Motor neuron (in vitro differentiated cells): ENCODE results near the gene CPPED1. TPM values are rescaled to one million over a fixed set of nuclear protein-coding genes. Genes with fewer than 3 reads are reported as not detected.
A peak's percentile ranks its signal among the peaks of the same experiment; 100 is the strongest.

Experiments
- ATAC-seq, 8 experiments: fragments of 200-7000 bp; cut with Tn5 transposase; replicated peaks in 6 of 8; 2 replicates each; pipeline ENCODE4 v1.8.0; 2021; ENCODE audit warnings: mild to moderate bottlenecking in 8 of 8, moderate library complexity in 8 of 8
- H3K27ac ChIP-seq, 2 donors: fragments of 250-450 bp; sonication (Bioruptor Pico); 2 replicates each; pipeline ENCODE4 v1.9.0; 2021; ENCODE audit warnings: antibody characterized with exemption in 2 of 2, mild to moderate bottlenecking in 2 of 2, moderate library complexity in 1 of 2
- H3K4me1 ChIP-seq, 2 donors: fragments of 250-450 bp; sonication (Bioruptor Pico); replicated peaks in 1 of 2; 2 replicates each; pipeline ENCODE4 v1.6.1; 2021; ENCODE audit warnings: antibody characterized with exemption in 2 of 2, mild to moderate bottlenecking in 2 of 2, moderate library complexity in 1 of 2
- H3K4me3 ChIP-seq, 5 donors: fragments of 250-450 bp; sonication (Bioruptor Pico); 2 replicates each; pipeline ENCODE4 v1.9.0; 2021; ENCODE audit warnings: antibody characterized with exemption in 5 of 5, mild to moderate bottlenecking in 5 of 5, moderate library complexity in 4 of 5
- WGBS, 10 experiments: fragments of 450-650 bp; shearing (Covaris generic); methylation state at CpG; one replicate each; pipeline ENCODE4 v1.0.0; 2022; 5-methylcytosine and 5-hydroxymethylcytosine counted together
- in situ Hi-C, 9 experiments: fragments of 400-800 bp; cut with MboI; loops; one replicate each; pipeline ENCODE4 v1.15.0; 2021; ENCODE audit warnings: low sequenced_read_pairs in 9 of 9, low pct_unique_long_range_greater_than_20kb in 2 of 9; ENCODE audit not compliant: unreplicated experiment in 9 of 9
- total RNA-seq, 8 experiments: library from RNA; unstranded; fragments of 300-600 nt; gene quantifications; 2 replicates each; pipeline versions ENCODE4 v1.2.3 to v1.2.4, GENCODE V29; 2022

Gene CPPED1, protein sequence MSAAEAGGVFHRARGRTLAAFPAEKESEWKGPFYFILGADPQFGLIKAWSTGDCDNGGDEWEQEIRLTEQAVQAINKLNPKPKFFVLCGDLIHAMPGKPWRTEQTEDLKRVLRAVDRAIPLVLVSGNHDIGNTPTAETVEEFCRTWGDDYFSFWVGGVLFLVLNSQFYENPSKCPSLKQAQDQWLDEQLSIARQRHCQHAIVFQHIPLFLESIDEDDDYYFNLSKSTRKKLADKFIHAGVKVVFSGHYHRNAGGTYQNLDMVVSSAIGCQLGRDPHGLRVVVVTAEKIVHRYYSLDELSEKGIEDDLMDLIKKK
- 10 to 100 TPM in 1 of 8 experiments, 1 to 10 TPM in 7; 1.1 to 20.1 (median 4.6) TPM for total RNA-seq

DNA sequence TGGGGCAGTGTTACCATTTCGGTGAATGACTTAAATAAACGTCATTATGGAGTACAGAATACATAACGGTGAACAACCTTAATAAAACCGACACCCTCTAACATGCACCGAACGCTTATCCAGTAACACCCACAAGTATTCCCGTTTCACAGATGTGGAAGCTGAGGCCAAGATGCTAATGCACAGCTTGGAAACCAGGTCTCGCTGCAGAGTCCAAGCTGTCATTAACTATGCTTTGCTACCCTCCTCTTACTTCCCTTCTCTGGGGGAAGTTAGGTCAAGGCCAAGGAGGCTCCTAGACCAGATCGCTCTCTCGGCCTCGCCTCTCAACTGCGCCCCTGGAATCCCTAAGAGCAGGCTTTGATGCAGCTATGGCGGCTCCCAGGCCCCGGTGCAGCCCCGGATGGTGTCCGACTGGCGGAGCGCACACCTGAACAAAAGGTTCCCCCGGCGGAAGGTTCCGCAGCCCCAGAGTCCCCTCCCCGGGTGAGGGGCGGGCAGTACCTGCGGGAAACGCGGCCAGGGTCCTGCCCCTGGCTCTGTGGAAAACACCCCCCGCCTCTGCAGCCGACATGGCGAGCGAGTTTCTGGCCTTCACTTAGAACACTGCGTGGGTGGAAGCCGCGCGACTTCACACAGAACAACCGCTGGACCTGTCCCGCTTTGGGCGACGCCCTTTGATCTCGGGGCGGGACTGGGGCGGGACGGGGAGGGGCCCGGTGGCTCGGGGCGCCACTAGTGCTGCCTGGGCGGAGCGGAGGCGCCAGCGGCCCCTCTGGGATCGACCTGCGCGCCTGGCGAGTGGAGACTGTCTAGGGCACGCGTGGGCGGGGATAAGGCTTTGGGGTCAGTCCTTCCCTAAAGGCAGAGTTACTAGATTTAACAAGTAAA, at the start of gene CPPED1:
Gene CPPED1 (minus strand): TSS at position 685 of the 891 bp plus-strand sequence. CDS start 111 bp downstream, at position 574.
- H3K4me3 ChIP-seq, result peak within 1 kb of the TSS; percentile 66 to 89 (median 80)
- peaks cover 5 to 7% of the 10 kb centered on the region in 2 donors for H3K4me1 ChIP-seq
- 0 to 80% (median 33%) methylated on average over 1 to 16 of the region's 56 CpGs; no CpG with 5 or more reads in 3 of the 10 experiments for WGBS, 10 experiments
- in situ Hi-C loops, result loop anchor here in 1 of 9 experiments (25.0 kb wide), 1 partner anchor 241 kb away; no protein-coding TSS in a partner anchor
- ATAC-seq, result peak; percentile 92 to 95 (median 94)
- peak within 1 kb of the TSS; percentile 87 for H3K27ac ChIP-seq

DNA sequence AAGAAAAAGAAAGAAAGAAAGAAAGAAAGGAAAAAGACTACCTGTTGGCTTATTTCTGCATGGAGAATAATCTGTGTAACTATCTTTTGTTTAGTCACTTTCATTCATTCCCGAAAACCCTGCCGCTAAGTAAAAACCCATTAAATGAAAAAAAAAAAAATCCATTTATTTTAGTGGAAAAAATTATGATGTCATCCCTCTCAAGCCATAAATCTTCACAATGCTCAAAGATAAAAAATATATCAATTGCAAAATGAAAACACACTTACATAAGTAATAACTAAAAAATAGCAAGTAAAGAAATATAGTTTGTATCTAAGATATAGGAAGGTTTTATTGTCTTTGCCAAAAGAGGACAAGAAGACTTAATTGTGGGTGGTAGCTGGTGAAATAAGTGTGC, 46.5 kb upstream of the CPPED1 start:
- Histone ChIP-seq H3K4me3 (no peak overlapping the region), H3K4me1 (no peaks in the 10 kb centered on the region), H3K27ac (no peak overlapping the region)
- no peak for ATAC-seq
- 44 to 100% (median 66%) methylated on average over 2 of the region's 2 CpGs; no CpG with 5 or more reads in 1 of the 10 experiments for WGBS, 10 experiments
- in situ Hi-C loops, result no loop called here

DNA sequence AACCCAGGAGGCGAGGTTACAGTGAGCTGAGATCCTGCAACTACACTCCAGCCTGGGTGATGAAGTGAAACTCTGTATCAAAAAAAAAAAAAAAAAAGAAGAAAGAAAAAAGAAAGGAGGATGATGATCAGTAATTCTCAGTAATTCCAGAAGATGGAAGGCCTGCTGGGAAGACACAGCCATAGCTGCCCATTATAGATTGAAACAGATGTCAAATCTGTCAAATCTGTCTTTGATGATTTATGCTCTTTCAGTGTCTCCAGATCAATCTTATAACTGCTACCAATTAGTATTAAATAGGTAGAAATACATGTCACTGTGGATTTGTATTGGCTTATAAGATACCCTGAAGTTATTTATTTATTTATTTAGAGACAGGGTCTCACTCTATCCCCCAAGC, 42.9 kb upstream of the CPPED1 start:
- in situ Hi-C loops, result no loop called here
- 40 to 100% (median 80%) methylated on average over 1 of the region's 1 CpG; no CpG with 5 or more reads in 1 of the 10 experiments for WGBS, 10 experiments
- ATAC-seq, result no peak
- no peak overlapping the region for H3K4me3 ChIP-seq
- no peak overlapping the region for H3K27ac ChIP-seq
- H3K4me1 ChIP-seq, result no peaks in the 10 kb centered on the region

- no peak for ATAC-seq
- Histone ChIP-seq H3K4me1 (no peaks in the 10 kb centered on the region), H3K4me3 (no peak overlapping the region), H3K27ac (no peak overlapping the region)
- in situ Hi-C loops, result no loop called here
- WGBS, 10 experiments, result 45 to 100% (median 92%) methylated on average over 1 to 3 of the region's 3 CpGs; no CpG with 5 or more reads in 3 of the 10 experiments
Observed at GRCh38 chr16:12845282-12845681, 41.6 kb upstream of the CPPED1 start.

DNA sequence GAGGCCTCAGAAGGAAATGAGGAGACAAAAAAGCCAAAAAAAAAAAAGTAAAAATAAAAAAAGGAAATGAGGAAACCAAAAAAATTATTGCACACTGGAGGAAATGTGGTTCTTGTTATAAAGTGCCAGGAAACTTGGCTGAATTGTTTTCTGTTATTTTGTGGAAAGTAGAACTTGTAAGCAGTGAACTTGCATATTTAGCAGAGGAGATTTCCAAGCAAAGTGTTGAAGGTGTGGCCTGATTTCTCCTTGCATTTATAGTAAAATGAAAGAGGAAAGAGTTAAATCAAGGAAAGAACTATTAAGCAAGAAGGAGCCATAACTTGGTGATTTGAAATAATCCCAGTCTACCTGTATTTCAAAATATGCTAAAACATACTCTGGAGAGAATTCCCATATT, 34.1 kb upstream of the CPPED1 start:
- ATAC-seq, result no peak
- Histone ChIP-seq H3K4me1 (peaks cover 0 to 6% of the 10 kb centered on the region in 2 donors), H3K27ac (no peak overlapping the region), H3K4me3 (no peak overlapping the region)
- in situ Hi-C loops, result no loop called here

DNA sequence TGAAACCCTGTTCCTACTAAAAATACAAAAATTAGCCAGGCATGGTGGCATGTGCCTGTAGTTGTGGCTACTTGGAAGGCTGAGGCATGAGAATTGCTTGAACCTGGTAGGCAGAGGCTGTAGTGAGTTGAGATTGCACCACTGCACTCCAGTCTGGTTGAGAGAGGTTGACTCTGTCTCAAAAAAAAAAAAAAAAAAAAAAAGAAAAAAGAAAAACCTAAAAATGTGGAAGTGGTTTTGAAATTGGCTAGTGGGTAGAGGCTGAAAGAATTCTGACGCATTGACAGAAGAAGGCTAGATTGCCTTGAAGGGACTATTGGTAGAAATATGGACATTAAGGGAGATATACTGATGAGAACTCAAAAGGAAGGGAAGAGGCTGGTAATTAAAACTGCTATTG, 33.6 kb upstream of the CPPED1 start:
- Histone ChIP-seq H3K4me1 (peaks cover 0 to 6% of the 10 kb centered on the region in 2 donors), H3K27ac (no peak overlapping the region), H3K4me3 (no peak overlapping the region)
- ATAC-seq, result no peak
- 3 to 100% (median 91%) methylated on average over 1 of the region's 1 CpG for WGBS, 10 experiments
- in situ Hi-C loops, result no loop called here

GRCh38 chr16:12833926-12834325, 30.2 kb upstream of the CPPED1 start:
- in situ Hi-C loops, result no loop called here
- no peak overlapping the region for H3K4me3 ChIP-seq
- ATAC-seq, result peak in 7 of 8 experiments; percentile 73 to 100 (median 100)
- peaks cover 0 to 6% of the 10 kb centered on the region in 2 donors for H3K4me1 ChIP-seq
- H3K27ac ChIP-seq, result peak overlapping the region in 1 of 2 donors; percentile 4
- WGBS, 10 experiments, result 10 to 59% (median 36%) methylated on average over 3 to 9 of the region's 10 CpGs; no CpG with 5 or more reads in 1 of the 10 experiments

- Histone ChIP-seq H3K4me3 (no peak overlapping the region), H3K4me1 (peaks cover 0 to 5% of the 10 kb centered on the region in 2 donors), H3K27ac (no peak overlapping the region)
- no peak for ATAC-seq
- in situ Hi-C loops, result no loop called here
- 17 to 96% (median 76%) methylated on average over 1 to 11 of the region's 11 CpGs for WGBS, 10 experiments
Observed at GRCh38 chr16:12829096-12829888, 25.6 kb upstream of the CPPED1 start.

- Histone ChIP-seq H3K4me1 (no peaks in the 10 kb centered on the region), H3K27ac (no peak overlapping the region), H3K4me3 (no peak overlapping the region)
- ATAC-seq, result no peak
- in situ Hi-C loops, result no loop called here
Observed at GRCh38 chr16:12828206-12828605, 24.5 kb upstream of the CPPED1 start.

DNA sequence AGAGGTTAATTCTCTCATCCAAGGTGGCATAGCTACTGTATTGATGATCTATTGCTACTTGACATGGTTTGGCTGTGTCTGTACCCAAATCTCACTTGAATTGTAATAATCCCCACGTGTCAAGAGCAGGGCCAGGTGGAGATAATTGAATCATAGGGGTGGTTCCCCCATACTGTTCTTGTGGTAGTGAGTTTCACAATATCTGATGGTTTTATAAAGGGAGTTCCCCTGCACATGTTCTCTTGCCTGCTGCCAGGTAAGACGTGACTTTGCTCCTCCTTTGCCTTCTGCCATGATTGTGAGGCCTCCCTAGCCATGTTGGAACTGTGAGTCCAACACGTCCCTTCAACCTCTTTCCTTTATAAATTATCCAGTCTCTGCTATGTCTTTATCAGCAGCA, 22.9 kb upstream of the CPPED1 start:
- WGBS, 10 experiments, result 0 to 81% (median 20%) methylated on average over 1 to 3 of the region's 3 CpGs; no CpG with 5 or more reads in 3 of the 10 experiments
- no peak overlapping the region for H3K4me3 ChIP-seq
- no peak for ATAC-seq
- in situ Hi-C loops, result no loop called here
- H3K27ac ChIP-seq, result no peak overlapping the region
- H3K4me1 ChIP-seq, result no peaks in the 10 kb centered on the region

DNA sequence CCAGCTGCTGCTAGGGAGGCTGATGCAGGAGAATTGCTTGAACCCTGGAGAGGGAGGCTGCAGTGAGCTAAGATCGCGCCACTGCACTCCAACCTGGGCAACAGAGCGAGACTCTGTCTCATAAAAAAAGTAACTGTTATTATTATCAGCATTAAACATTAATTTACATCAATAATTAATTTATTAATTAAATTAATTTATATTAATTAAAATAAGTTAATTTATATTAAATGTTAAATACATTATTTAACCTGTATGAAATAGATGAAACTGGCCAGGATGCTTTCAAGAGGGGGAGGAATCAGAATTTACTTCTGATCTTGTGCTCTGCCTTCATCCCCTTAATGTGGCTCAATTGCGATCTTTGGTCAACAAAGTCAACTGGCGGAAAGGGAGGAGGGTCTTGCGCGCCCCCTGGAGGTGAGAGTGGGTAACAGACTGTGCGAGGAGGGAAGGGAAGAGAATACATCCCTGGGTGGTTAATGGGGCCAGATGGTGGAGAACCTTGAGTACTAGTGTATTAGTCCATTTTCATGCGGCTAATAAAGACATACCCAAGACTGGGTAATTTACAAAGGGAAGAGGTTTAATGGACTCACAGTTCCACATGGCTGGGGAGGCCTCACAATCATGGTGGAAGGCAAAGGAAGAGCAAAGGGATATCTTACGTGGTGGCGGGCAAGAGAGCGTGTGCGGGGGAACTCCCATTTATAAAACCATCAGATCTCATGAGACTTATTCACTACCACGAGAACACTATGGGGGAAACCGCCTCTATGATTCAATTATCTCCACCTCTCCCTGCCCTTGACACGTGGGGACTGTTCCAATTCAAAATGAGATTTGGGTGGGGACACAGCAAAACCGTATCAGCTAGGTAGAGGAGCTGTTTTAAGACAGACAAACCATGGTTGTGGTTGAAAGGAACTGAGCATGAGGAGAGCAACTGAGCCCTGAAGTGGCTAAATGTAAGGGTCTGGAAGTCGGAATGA, 15.7 kb upstream of the CPPED1 start:
- no peaks in the 10 kb centered on the region for H3K4me1 ChIP-seq
- peak in 3 of 8 experiments; percentile 49 to 80 (median 53) for ATAC-seq
- H3K4me3 ChIP-seq, result no peak overlapping the region
- in situ Hi-C loops, result loop anchor here in 1 of 9 experiments (25.0 kb wide), 1 partner anchor 257 kb away; no protein-coding TSS in a partner anchor
- WGBS, 10 experiments, result 14 to 100% (median 65%) methylated on average over 1 to 14 of the region's 18 CpGs
- H3K27ac ChIP-seq, result no peak overlapping the region

GRCh38 chr16:12818326-12818725, 14.6 kb upstream of the CPPED1 start:
- no peak for ATAC-seq
- H3K4me1 ChIP-seq, result no peaks in the 10 kb centered on the region
- no peak overlapping the region for H3K4me3 ChIP-seq
- WGBS, 10 experiments, result 40 to 100% (median 91%) methylated on average over 1 to 4 of the region's 4 CpGs; no CpG with 5 or more reads in 4 of the 10 experiments
- no peak overlapping the region for H3K27ac ChIP-seq
- in situ Hi-C loops, result loop anchor here in 1 of 9 experiments (25.0 kb wide), 1 partner anchor 256 kb away; no protein-coding TSS in a partner anchor
